ENCODE measurements around the gene TRAM2. TPM values are rescaled to one million over a fixed set of nuclear protein-coding genes. Genes with fewer than 3 reads are reported as not detected.

Gene TRAM2
- 2.1 and 2.5 TPM in 2 replicates for total RNA-seq

GRCh38 chr6:52577022-52577777 is at the start of gene TRAM2:
Gene TRAM2 (minus strand): TSS chr6:52577060. CDS start chr6:52576915, 145 bp downstream.
- peaks cover 2% of the 10 kb centered on the region for H3K36me3 Mint-ChIP-seq (ENCODE audit: low read depth)
- H3K4me3 Mint-ChIP-seq: peak within 1 kb of the TSS; percentile 79
- intact Hi-C loops (cut with micrococcal nuclease): loop anchor here (1.0 to 5.0 kb wide), 4 partner anchors 85 to 350 kb away; partner anchors contain the start of genes EFHC1 and MCM3
- peak within 1 kb of the TSS; percentile 66 for H3K27ac Mint-ChIP-seq
- peak; percentile 69 for DNase-seq (ENCODE audit: low spot score)
- H3K4me1 Mint-ChIP-seq (ENCODE audit: low read depth): peaks cover 39% of the 10 kb centered on the region
- H3K9me3 Mint-ChIP-seq: no peaks in the 10 kb centered on the region
- peaks cover 14% of the 10 kb centered on the region for H3K27me3 Mint-ChIP-seq (ENCODE audit: insufficient read depth)

DNA sequence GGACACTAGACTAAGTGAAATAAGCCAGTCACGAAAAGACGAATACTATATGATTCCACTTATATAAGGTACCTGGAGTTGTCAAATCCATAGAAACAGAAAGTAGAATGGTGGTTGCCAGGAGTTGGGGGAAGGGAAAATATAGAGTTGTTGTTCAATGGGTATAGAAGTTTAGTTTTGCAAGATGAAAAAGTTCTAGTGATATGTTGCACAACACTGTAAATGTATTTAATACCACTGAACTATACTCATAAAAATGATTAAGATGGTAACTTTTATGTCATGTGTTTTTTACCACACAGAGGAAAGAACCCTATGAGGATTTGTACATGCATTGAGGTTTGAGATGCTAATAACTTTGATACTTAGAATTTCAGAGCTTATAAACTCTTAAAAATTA is 46.0 kb upstream of the TRAM2 start:
- Mint-ChIP-seq H3K27ac (no peak overlapping the region), H3K4me3 (no peak overlapping the region), H3K36me3 (ENCODE audit: low read depth) (no peaks in the 10 kb centered on the region), H3K4me1 (ENCODE audit: low read depth) (no peaks in the 10 kb centered on the region), H3K27me3 (ENCODE audit: insufficient read depth) (peaks cover 11% of the 10 kb centered on the region), H3K9me3 (no peaks in the 10 kb centered on the region)
- intact Hi-C loops (cut with micrococcal nuclease): no loop called here
- DNase-seq (ENCODE audit: low spot score): no peak

GRCh38 chr6:52621631-52622030 is 44.8 kb upstream of the TRAM2 start:
- Mint-ChIP-seq H3K4me3 (no peak overlapping the region), H3K36me3 (ENCODE audit: low read depth) (no peaks in the 10 kb centered on the region), H3K27ac (no peak overlapping the region), H3K27me3 (ENCODE audit: insufficient read depth) (peaks cover 10% of the 10 kb centered on the region), H3K9me3 (no peaks in the 10 kb centered on the region), H3K4me1 (ENCODE audit: low read depth) (no peaks in the 10 kb centered on the region)
- intact Hi-C loops (cut with micrococcal nuclease): no loop called here
- no peak for DNase-seq (ENCODE audit: low spot score)

- Mint-ChIP-seq H3K4me1 (ENCODE audit: low read depth) (no peaks in the 10 kb centered on the region), H3K4me3 (no peak overlapping the region), H3K27me3 (ENCODE audit: insufficient read depth) (peaks cover 10% of the 10 kb centered on the region), H3K9me3 (no peaks in the 10 kb centered on the region), H3K36me3 (ENCODE audit: low read depth) (no peaks in the 10 kb centered on the region), H3K27ac (no peak overlapping the region)
- DNase-seq (ENCODE audit: low spot score): no peak
- intact Hi-C loops (cut with micrococcal nuclease): no loop called here
These were observed 44.0 kb upstream of the TRAM2 start for GRCh38 chr6:52620906-52621190.

GRCh38 chr6:52620055-52620905 is 43.4 kb upstream of the TRAM2 start:
- H3K4me1 Mint-ChIP-seq (ENCODE audit: low read depth): no peaks in the 10 kb centered on the region
- H3K4me3 Mint-ChIP-seq: no peak overlapping the region
- intact Hi-C loops (cut with micrococcal nuclease): no loop called here
- no peak for DNase-seq (ENCODE audit: low spot score)
- no peak overlapping the region for H3K27ac Mint-ChIP-seq
- H3K36me3 Mint-ChIP-seq (ENCODE audit: low read depth): no peaks in the 10 kb centered on the region
- H3K27me3 Mint-ChIP-seq (ENCODE audit: insufficient read depth): peaks cover 10% of the 10 kb centered on the region
- no peaks in the 10 kb centered on the region for H3K9me3 Mint-ChIP-seq

DNA sequence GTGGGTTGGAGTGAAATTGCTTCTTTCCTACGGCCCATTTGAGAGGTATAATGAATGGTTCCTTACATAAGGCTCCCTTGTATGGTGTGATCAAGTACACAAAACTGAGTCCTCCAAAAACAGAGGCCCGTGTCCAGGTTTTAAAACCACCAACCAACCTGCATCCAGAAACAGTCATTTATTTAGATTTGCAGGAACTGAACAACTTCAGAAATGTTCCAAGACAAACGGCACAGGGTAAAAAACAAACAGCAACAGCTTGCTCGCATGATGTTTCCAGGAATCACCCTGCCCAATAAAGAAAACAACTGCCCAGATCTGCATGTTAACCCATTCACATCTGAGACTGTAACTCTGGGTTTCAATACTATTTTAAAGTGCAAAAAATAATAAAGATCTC is 40.2 kb upstream of the TRAM2 start:
- no peak for DNase-seq (ENCODE audit: low spot score)
- intact Hi-C loops (cut with micrococcal nuclease): no loop called here
- no peak overlapping the region for H3K27ac Mint-ChIP-seq
- no peak overlapping the region for H3K4me3 Mint-ChIP-seq
- H3K9me3 Mint-ChIP-seq: no peaks in the 10 kb centered on the region
- peaks cover 4% of the 10 kb centered on the region for H3K27me3 Mint-ChIP-seq (ENCODE audit: insufficient read depth)
- no peaks in the 10 kb centered on the region for H3K4me1 Mint-ChIP-seq (ENCODE audit: low read depth)
- no peaks in the 10 kb centered on the region for H3K36me3 Mint-ChIP-seq (ENCODE audit: low read depth)

DNA sequence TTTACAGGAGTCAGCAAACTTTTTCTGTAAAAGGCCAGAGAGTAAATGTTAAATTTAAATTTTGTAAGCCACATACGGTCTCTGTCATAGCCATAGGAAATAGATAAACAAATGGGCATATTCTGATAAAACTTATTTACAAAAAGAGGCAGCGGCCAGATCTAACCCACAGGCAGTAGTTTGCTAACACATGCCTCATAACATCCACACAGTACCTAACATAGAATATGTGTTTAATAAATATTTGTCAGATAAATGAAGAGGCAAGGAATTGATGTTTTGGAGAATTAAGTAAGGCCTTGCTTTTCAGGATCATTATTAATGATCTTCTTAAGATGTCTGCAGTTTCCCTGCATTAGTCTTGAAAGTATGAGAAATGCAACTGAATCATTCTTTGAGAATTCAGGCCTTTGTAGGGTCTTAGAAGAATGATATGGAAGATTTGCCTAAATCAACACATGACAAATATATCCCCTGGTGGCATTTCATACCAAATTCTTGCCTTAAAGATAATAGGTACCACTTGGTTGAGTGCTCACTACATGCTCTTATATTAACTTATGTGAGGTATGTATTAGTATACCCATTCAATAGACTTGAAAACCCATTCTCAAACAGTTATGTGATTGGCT is 39.3 kb upstream of the TRAM2 start:
- no peaks in the 10 kb centered on the region for H3K4me1 Mint-ChIP-seq (ENCODE audit: low read depth)
- H3K27me3 Mint-ChIP-seq (ENCODE audit: insufficient read depth): peaks cover 2% of the 10 kb centered on the region
- no peak overlapping the region for H3K27ac Mint-ChIP-seq
- H3K4me3 Mint-ChIP-seq: no peak overlapping the region
- intact Hi-C loops (cut with micrococcal nuclease): no loop called here
- no peaks in the 10 kb centered on the region for H3K36me3 Mint-ChIP-seq (ENCODE audit: low read depth)
- no peak for DNase-seq (ENCODE audit: low spot score)
- H3K9me3 Mint-ChIP-seq: no peaks in the 10 kb centered on the region

- no peak overlapping the region for H3K4me3 Mint-ChIP-seq
- intact Hi-C loops (cut with micrococcal nuclease): no loop called here
- H3K4me1 Mint-ChIP-seq (ENCODE audit: low read depth): no peaks in the 10 kb centered on the region
- H3K27ac Mint-ChIP-seq: no peak overlapping the region
- DNase-seq (ENCODE audit: low spot score): no peak
- no peaks in the 10 kb centered on the region for H3K9me3 Mint-ChIP-seq
- no peaks in the 10 kb centered on the region for H3K36me3 Mint-ChIP-seq (ENCODE audit: low read depth)
- peaks cover 6% of the 10 kb centered on the region for H3K27me3 Mint-ChIP-seq (ENCODE audit: insufficient read depth)
These were observed 35.6 kb upstream of the TRAM2 start for GRCh38 chr6:52612336-52613054.

DNA sequence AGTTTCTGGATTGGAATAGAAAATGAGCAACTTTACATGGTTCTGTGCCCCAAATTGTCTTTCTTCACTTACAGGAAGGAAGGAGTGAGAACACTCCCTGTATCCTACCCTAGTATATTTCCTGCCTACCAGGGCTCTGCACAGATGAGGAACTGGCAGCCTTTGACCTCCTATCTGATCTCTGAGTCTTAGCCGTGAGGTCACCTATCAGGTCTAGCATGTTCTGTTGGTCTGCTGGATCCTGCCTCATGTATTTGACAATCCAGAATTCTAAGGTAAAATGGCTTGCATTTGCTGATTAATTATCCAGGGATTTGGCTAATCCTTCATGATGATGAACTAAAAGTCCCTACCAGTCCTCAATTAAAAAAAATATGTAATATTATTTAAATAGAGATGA is 35.0 kb upstream of the TRAM2 start:
- DNase-seq (ENCODE audit: low spot score): no peak
- H3K27ac Mint-ChIP-seq: no peak overlapping the region
- H3K9me3 Mint-ChIP-seq: no peaks in the 10 kb centered on the region
- H3K27me3 Mint-ChIP-seq (ENCODE audit: insufficient read depth): peaks cover 6% of the 10 kb centered on the region
- no peaks in the 10 kb centered on the region for H3K4me1 Mint-ChIP-seq (ENCODE audit: low read depth)
- intact Hi-C loops (cut with micrococcal nuclease): no loop called here
- no peaks in the 10 kb centered on the region for H3K36me3 Mint-ChIP-seq (ENCODE audit: low read depth)
- H3K4me3 Mint-ChIP-seq: no peak overlapping the region

DNA sequence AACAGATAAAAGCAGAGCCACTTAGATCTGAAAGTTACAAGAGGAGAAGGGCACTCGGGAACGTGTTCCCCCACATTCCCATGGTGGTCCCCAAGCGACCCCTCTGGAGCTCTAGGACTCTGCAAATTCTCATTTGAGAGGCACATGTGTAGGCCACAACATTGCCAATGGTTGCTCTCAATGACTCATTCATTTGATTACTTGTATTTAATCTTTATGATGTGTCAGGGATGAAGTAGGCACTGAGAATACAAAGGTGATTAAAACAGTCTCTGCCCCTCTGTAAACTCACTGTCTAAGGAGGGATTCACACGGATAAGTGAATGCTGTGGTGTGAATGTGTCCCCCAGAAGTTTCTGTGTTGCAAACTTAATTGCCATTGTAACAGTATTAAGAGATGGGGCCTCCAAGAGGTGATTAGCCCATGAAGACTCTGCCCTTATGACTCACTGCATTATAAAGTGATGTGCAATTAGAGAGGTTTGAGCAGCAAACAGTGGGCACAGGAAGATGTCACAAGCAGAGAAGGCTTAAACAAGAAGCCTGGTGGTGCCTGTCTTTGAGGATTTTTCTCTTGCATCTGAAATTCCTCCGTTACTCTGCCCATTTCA is 34.0 kb upstream of the TRAM2 start:
- Mint-ChIP-seq H3K4me3 (no peak overlapping the region), H3K27ac (no peak overlapping the region), H3K9me3 (no peaks in the 10 kb centered on the region), H3K4me1 (ENCODE audit: low read depth) (no peaks in the 10 kb centered on the region), H3K36me3 (ENCODE audit: low read depth) (no peaks in the 10 kb centered on the region), H3K27me3 (ENCODE audit: insufficient read depth) (peaks cover 6% of the 10 kb centered on the region)
- intact Hi-C loops (cut with micrococcal nuclease): no loop called here
- no peak for DNase-seq (ENCODE audit: low spot score)

- Mint-ChIP-seq H3K9me3 (no peaks in the 10 kb centered on the region), H3K4me3 (no peak overlapping the region), H3K27me3 (ENCODE audit: insufficient read depth) (peaks cover 6% of the 10 kb centered on the region), H3K4me1 (ENCODE audit: low read depth) (no peaks in the 10 kb centered on the region), H3K27ac (no peak overlapping the region), H3K36me3 (ENCODE audit: low read depth) (no peaks in the 10 kb centered on the region)
- DNase-seq (ENCODE audit: low spot score): no peak
- intact Hi-C loops (cut with micrococcal nuclease): no loop called here
These were observed 33.2 kb upstream of the TRAM2 start for GRCh38 chr6:52610011-52610410.

- intact Hi-C loops (cut with micrococcal nuclease): no loop called here
- Mint-ChIP-seq H3K36me3 (ENCODE audit: low read depth) (no peaks in the 10 kb centered on the region), H3K4me1 (ENCODE audit: low read depth) (peaks cover 7% of the 10 kb centered on the region), H3K27me3 (ENCODE audit: insufficient read depth) (peaks cover 4% of the 10 kb centered on the region), H3K4me3 (no peak overlapping the region), H3K27ac (no peak overlapping the region), H3K9me3 (no peaks in the 10 kb centered on the region)
- no peak for DNase-seq (ENCODE audit: low spot score)
These were observed 28.8 kb upstream of the TRAM2 start for GRCh38 chr6:52605610-52606185.

Measured in activated T-helper 1 cell treated with anti-CD3 and anti-CD28 coated beads, Interleukin-12 subunit alpha, Interleukin-12 subunit beta, Interleukin-2, Interleukin-4 antibody, amounts not matched to agents 30 ng/mL and 10 ng/mL and 1 ng/mL, durations not matched to agents 14 hours and 24 hours and 36 hours (primary cell).